Lung (tissue), 12 donors: ENCODE measurements around the gene NEB. TPM values are rescaled to one million over a fixed set of nuclear protein-coding genes. Genes with fewer than 3 reads are reported as not detected.

Experiments
- ATAC-seq: fragments of 200-7000 bp; cut with Tn5 transposase; one replicate; pipeline ENCODE4 v1.9.1; 2020; ENCODE audit warnings: moderate number of reproducible peaks; ENCODE audit not compliant: insufficient read depth, low FRiP score
- DNase-seq, 3 donors: peaks; one replicate each; pipeline ENCODE4 v3.0.0-alpha.2; 2013 to 2017
- H3K27ac ChIP-seq, 2 donors: one replicate each; pipeline ENCODE4 v1.5.1; 2013; ENCODE audit warnings: mild to moderate bottlenecking in 2 of 2, moderate library complexity in 2 of 2, control low read depth in 1 of 2, inconsistent platforms in 1 of 2, low read depth in 1 of 2, low read length in 1 of 2
- H3K27me3 ChIP-seq, 3 donors: one replicate each; pipeline ENCODE4 v1.5.1; 2013; ENCODE audit warnings: low read length in 2 of 3; ENCODE audit not compliant: control insufficient read depth in 3 of 3, insufficient read depth in 3 of 3
- H3K36me3 ChIP-seq, 4 donors: one replicate each; pipeline ENCODE4 v1.5.1; 2013; ENCODE audit warnings: low read length in 4 of 4, mild to moderate bottlenecking in 1 of 4, moderate library complexity in 1 of 4; ENCODE audit not compliant: control insufficient read depth in 4 of 4, insufficient read depth in 4 of 4
- H3K4me1 ChIP-seq, 5 donors: one replicate each; pipeline ENCODE4 v1.5.1; 2013; ENCODE audit warnings: low read length in 5 of 5, mild to moderate bottlenecking in 2 of 5, moderate library complexity in 1 of 5; ENCODE audit not compliant: control insufficient read depth in 5 of 5, insufficient read depth in 5 of 5
- H3K4me3 ChIP-seq: one replicate; pipeline ENCODE4 v1.5.1; 2013; ENCODE audit warnings: mild to moderate bottlenecking, control low read depth, moderate library complexity
- H3K9ac ChIP-seq, 2 donors: one replicate each; pipeline ENCODE4 v1.5.1; 2013; ENCODE audit warnings: low read length in 2 of 2, control low read depth in 1 of 2; ENCODE audit not compliant: insufficient read depth in 1 of 2
- H3K9me3 ChIP-seq, 4 donors: one replicate each; pipeline ENCODE4 v1.5.1; 2013; ENCODE audit warnings: low read length in 3 of 4, mild to moderate bottlenecking in 1 of 4, moderate library complexity in 1 of 4; ENCODE audit not compliant: control insufficient read depth in 4 of 4, insufficient read depth in 3 of 4
- WGBS, 2 donors: extraction: QIAGEN DNeasy Blood & Tissue Kit; methylation state at CpG; one replicate each; pipeline ENCODE4 v1.1.7; 2013; 5-methylcytosine and 5-hydroxymethylcytosine counted together
- polyA plus RNA-seq, 2 donors: library from polyadenylated mRNA; stranded (reverse); fragments of 200-250 nt; gene quantifications; one replicate each; pipeline ENCODE4 v1.2.1, GENCODE V29; 2013
- total RNA-seq, 2 donors: library from RNA; depleted of rRNA in 1 of 2; stranded (reverse); fragments of >200 nt in 1 of 2; gene quantifications; one replicate each; pipeline ENCODE4 v1.2.1, GENCODE V29; 2014 to 2021
- TF ChIP-seq, protein P1 (sequence below): IDR thresholded peaks from 2 replicates; pipeline ENCODE4 v1.5.1; 2012; ENCODE audit warnings: mild to moderate bottlenecking; ENCODE audit errors: control extremely low read depth, extremely low read depth
- donor health status: control.
- donor health status: control.
- donor health status: Bipolar disorder and iron deficiency.
- donor health status: healthy.
- donor health status: DM: yes; HTN: yes; CAD: no.

NEB gene
- total and polyA plus RNA-seq, 4 donors, result 0.52 to 2.1 (median 1.0) TPM

- H3K9me3 ChIP-seq, result no peaks in the 10 kb centered on the region
- H3K27ac ChIP-seq, result no peak overlapping the region
- WGBS, 2 donors, result 95 to 99% methylated on average over 5 of the region's 5 CpGs
- H3K27me3 ChIP-seq, result no peaks in the 10 kb centered on the region
- ATAC-seq (no peak), DNase-seq (no peak)
- no peak overlapping the region for H3K4me3 ChIP-seq
- no peaks in the 10 kb centered on the region for H3K4me1 ChIP-seq
- TF ChIP-seq, protein P1, sequence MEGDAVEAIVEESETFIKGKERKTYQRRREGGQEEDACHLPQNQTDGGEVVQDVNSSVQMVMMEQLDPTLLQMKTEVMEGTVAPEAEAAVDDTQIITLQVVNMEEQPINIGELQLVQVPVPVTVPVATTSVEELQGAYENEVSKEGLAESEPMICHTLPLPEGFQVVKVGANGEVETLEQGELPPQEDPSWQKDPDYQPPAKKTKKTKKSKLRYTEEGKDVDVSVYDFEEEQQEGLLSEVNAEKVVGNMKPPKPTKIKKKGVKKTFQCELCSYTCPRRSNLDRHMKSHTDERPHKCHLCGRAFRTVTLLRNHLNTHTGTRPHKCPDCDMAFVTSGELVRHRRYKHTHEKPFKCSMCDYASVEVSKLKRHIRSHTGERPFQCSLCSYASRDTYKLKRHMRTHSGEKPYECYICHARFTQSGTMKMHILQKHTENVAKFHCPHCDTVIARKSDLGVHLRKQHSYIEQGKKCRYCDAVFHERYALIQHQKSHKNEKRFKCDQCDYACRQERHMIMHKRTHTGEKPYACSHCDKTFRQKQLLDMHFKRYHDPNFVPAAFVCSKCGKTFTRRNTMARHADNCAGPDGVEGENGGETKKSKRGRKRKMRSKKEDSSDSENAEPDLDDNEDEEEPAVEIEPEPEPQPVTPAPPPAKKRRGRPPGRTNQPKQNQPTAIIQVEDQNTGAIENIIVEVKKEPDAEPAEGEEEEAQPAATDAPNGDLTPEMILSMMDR, result no peak
- no peaks in the 10 kb centered on the region for H3K36me3 ChIP-seq
- no peak overlapping the region for H3K9ac ChIP-seq
Observed at GRCh38 chr2:151544449-151544848, 189.8 kb downstream of the NEB start.

GRCh38 chr2:151543876-151544275 is 190.4 kb downstream of the NEB start:
- Histone ChIP-seq H3K9me3 (no peaks in the 10 kb centered on the region), H3K4me1 (no peaks in the 10 kb centered on the region), H3K36me3 (no peaks in the 10 kb centered on the region), H3K27ac (no peak overlapping the region), H3K27me3 (no peaks in the 10 kb centered on the region), H3K4me3 (no peak overlapping the region), H3K9ac (no peak overlapping the region)
- DNase-seq (no peak), ATAC-seq (no peak)
- TF ChIP-seq, protein P1, result no peak
- 87 to 97% methylated on average over 3 of the region's 3 CpGs for WGBS, 2 donors

DNA sequence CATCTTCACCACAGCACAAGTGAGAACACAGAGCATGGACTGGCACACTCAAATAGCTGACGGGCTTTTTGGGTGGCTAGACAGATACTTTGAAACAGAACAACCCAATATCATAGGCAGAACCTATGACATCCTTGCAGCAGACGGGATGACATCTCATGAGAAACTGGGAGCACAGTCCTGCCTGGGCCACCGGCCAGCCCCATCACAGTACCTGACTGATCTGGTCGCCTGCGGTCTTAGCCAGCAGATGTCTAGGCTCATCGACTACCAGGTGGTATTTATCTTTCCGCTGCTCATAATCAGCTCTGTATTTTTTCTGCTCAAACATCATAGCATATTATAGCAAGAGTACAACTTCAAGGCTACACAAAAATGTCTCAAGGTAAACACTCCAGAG is 200.3 kb downstream of the NEB start:
- Histone ChIP-seq H3K4me3 (no peak overlapping the region), H3K27me3 (no peaks in the 10 kb centered on the region), H3K36me3 (no peaks in the 10 kb centered on the region), H3K9ac (no peak overlapping the region), H3K27ac (no peak overlapping the region), H3K9me3 (no peaks in the 10 kb centered on the region), H3K4me1 (no peaks in the 10 kb centered on the region)
- WGBS, 2 donors, result 90 to 95% methylated on average over 7 of the region's 7 CpGs
- TF ChIP-seq, protein P1, result no peak
- ATAC-seq (no peak), DNase-seq (no peak)

GRCh38 chr2:151533127-151533526 is 201.1 kb downstream of the NEB start:
- no peak for ATAC-seq
- Histone ChIP-seq H3K27me3 (no peaks in the 10 kb centered on the region), H3K4me1 (no peaks in the 10 kb centered on the region), H3K27ac (no peak overlapping the region), H3K9me3 (no peaks in the 10 kb centered on the region), H3K9ac (no peak overlapping the region), H3K4me3 (no peak overlapping the region), H3K36me3 (no peaks in the 10 kb centered on the region)
- 91 to 96% methylated on average over 3 of the region's 3 CpGs for WGBS, 2 donors
- TF ChIP-seq, protein P1, result no peak
- no peak for DNase-seq
